Smooth muscle cell (in vitro differentiated cells): ENCODE data around the gene HUWE1. TPM values are rescaled to one million over a fixed set of nuclear protein-coding genes. Genes with fewer than 3 reads are reported as not detected.
A peak's percentile ranks its signal among the peaks of the same experiment; 100 is the strongest.

Source experiments
- DNase-seq: peaks from one replicate; lab custom pipeline; 2025; ENCODE audit not compliant: unreplicated experiment; lab: John Stamatoyannopoulos, UW
- H2AFZ ChIP-seq: fragments of 200-600 bp; sonication (generic); 2 replicates; pipeline ENCODE4 v1.6.0; 2016; ENCODE audit warnings: antibody characterized with exemption, low read depth, mild to moderate bottlenecking
- H3F3A ChIP-seq: fragments of 200-600 bp; sonication (generic); 2 replicates; pipeline ENCODE4 v1.6.0; 2017; ENCODE audit warnings: antibody characterized with exemption, low read depth
- H3K27ac ChIP-seq: fragments of 200-600 bp; sonication (generic); 2 replicates; pipeline ENCODE4 v1.5.1; 2016; ENCODE audit warnings: low read depth, mild to moderate bottlenecking
- H3K27me3 ChIP-seq: fragments of 200-600 bp; sonication (generic); 2 replicates; pipeline ENCODE4 v1.6.1; 2016; ENCODE audit warnings: low read depth, mild to moderate bottlenecking
- H3K36me3 ChIP-seq: fragments of 200-600 bp; sonication (generic); 2 replicates; pipeline ENCODE4 v1.5.1; 2016; ENCODE audit warnings: low read depth
- H3K4me1 ChIP-seq: fragments of 200-600 bp; sonication (generic); 2 replicates; pipeline ENCODE4 v1.5.1; 2016; ENCODE audit warnings: low read depth
- H3K4me2 ChIP-seq: fragments of 200-600 bp; sonication (generic); 2 replicates; pipeline ENCODE4 v1.6.0; 2016; ENCODE audit warnings: mild to moderate bottlenecking
- H3K4me3 ChIP-seq: fragments of 200-600 bp; sonication (generic); 2 replicates; pipeline ENCODE4 v1.5.1; 2016; ENCODE audit warnings: mild to moderate bottlenecking
- H3K79me2 ChIP-seq: fragments of 200-600 bp; sonication (generic); 2 replicates; pipeline ENCODE4 v1.6.0; 2016; ENCODE audit warnings: low read depth, mild to moderate bottlenecking
- H3K9ac ChIP-seq: fragments of 200-600 bp; sonication (generic); 2 replicates; pipeline ENCODE4 v1.6.0; 2016; ENCODE audit warnings: low read depth
- H3K9me3 ChIP-seq: fragments of 200-600 bp; sonication (generic); replicated peaks from 2 replicates; pipeline ENCODE4 v1.5.1; 2016; ENCODE audit warnings: low read depth
- H4K20me1 ChIP-seq: fragments of 200-600 bp; sonication (generic); 2 replicates; pipeline ENCODE4 v1.6.0; 2016; ENCODE audit warnings: low read depth
- CTCF ChIP-seq: fragments of 200-600 bp; sonication (generic); IDR thresholded peaks from 2 replicates; pipeline ENCODE4 v1.5.1; 2017; ENCODE audit warnings: borderline replicate concordance, mild to moderate bottlenecking, antibody characterized with exemption; ENCODE audit not compliant: insufficient read depth, poor library complexity, severe bottlenecking
- WGBS: methylation state at CpG from one replicate; pipeline ENCODE4 v1.1.7; 2016; ENCODE audit warnings: low lambda C conversion rate; 5-methylcytosine and 5-hydroxymethylcytosine counted together
- polyA plus RNA-seq: library from polyadenylated mRNA; unstranded; fragments of >200 nt; fragmentation: Nextera tagmentation; extraction: Ambion mirVana; gene quantifications from 2 replicates; pipeline ENCODE4 v1.2.1, GENCODE V29; 2016
- total RNA-seq: library from RNA; depleted of rRNA; stranded (reverse); fragments of >200 nt; gene quantifications from 2 replicates; pipeline ENCODE4 v1.2.3, GENCODE V29; 2014

HUWE1 gene
- total and polyA plus RNA-seq, 2 experiments from 2014 or later = 29.4 to 122 TPM

GRCh38 chrX:53682885-53683555 is 3.5 kb downstream of the HUWE1 start:
- Histone ChIP-seq H3K27ac (peak overlapping the region; percentile 100), H3K4me3 (peak overlapping the region; percentile 79), H3K9ac (peak overlapping the region; percentile 100), H3K4me2 (peak overlapping the region; percentile 86), H3K36me3 (no peaks in the 10 kb centered on the region), H3K9me3 (no peaks in the 10 kb centered on the region), H4K20me1 (peaks cover 47% of the 10 kb centered on the region), H3K27me3 (no peaks in the 10 kb centered on the region), H3F3A (no peaks in the 10 kb centered on the region), H3K4me1 (peaks cover 8% of the 10 kb centered on the region), H2AFZ (no peak overlapping the region), H3K79me2 (peaks cover 52% of the 10 kb centered on the region)
- DNase-seq = no peak
- TF ChIP-seq CTCF = no peak
- WGBS = 40% methylated on average over 21 of the region's 24 CpGs

- Histone ChIP-seq H3K9ac (peak overlapping the region; percentile 100), H3F3A (no peaks in the 10 kb centered on the region), H3K79me2 (peaks cover 65% of the 10 kb centered on the region), H3K9me3 (peaks cover 3% of the 10 kb centered on the region), H4K20me1 (peaks cover 58% of the 10 kb centered on the region), H3K4me1 (peaks cover 8% of the 10 kb centered on the region), H3K36me3 (no peaks in the 10 kb centered on the region), H3K4me3 (peak overlapping the region; percentile 79), H3K4me2 (peak overlapping the region; percentile 86), H2AFZ (no peak overlapping the region), H3K27ac (peak overlapping the region; percentile 100), H3K27me3 (no peaks in the 10 kb centered on the region)
- TF ChIP-seq CTCF = no peak
- 54% methylated on average over 3 of the region's 3 CpGs for WGBS
- DNase-seq = no peak
These were observed 4.9 kb downstream of the HUWE1 start for GRCh38 chrX:53681661-53682060.

GRCh38 chrX:53678667-53679066 is 7.9 kb downstream of the HUWE1 start:
- H3K9ac ChIP-seq = no peak overlapping the region
- DNase-seq = no peak
- H3K27ac ChIP-seq = no peak overlapping the region
- H3K4me1 ChIP-seq = peaks cover 8% of the 10 kb centered on the region
- no peak overlapping the region for H2AFZ ChIP-seq
- no peak for TF ChIP-seq CTCF
- H3K4me3 ChIP-seq = no peak overlapping the region
- peaks cover 95% of the 10 kb centered on the region for H3K79me2 ChIP-seq
- H3K4me2 ChIP-seq = no peak overlapping the region
- no peaks in the 10 kb centered on the region for H3K36me3 ChIP-seq
- no peaks in the 10 kb centered on the region for H3K27me3 ChIP-seq
- no peaks in the 10 kb centered on the region for H3F3A ChIP-seq
- peaks cover 3% of the 10 kb centered on the region for H3K9me3 ChIP-seq
- H4K20me1 ChIP-seq = peaks cover 85% of the 10 kb centered on the region

- Histone ChIP-seq H3K4me2 (no peak overlapping the region), H3F3A (no peaks in the 10 kb centered on the region), H3K79me2 (peaks cover 99% of the 10 kb centered on the region), H3K27ac (no peak overlapping the region), H3K4me1 (peaks cover 6% of the 10 kb centered on the region), H3K9ac (no peak overlapping the region), H3K36me3 (no peaks in the 10 kb centered on the region), H3K27me3 (no peaks in the 10 kb centered on the region), H2AFZ (no peak overlapping the region), H3K4me3 (no peak overlapping the region), H4K20me1 (peaks cover 93% of the 10 kb centered on the region), H3K9me3 (peaks cover 3% of the 10 kb centered on the region)
- no peak for TF ChIP-seq CTCF
- WGBS = 75% methylated on average over 3 of the region's 3 CpGs
- DNase-seq = no peak
These were observed 9.2 kb downstream of the HUWE1 start for GRCh38 chrX:53677286-53677685.
